Liver (tissue), 9 donors: ENCODE results near the gene RTL1. TPM values are rescaled to one million over a fixed set of nuclear protein-coding genes. Genes with fewer than 3 reads are reported as not detected.

ENCODE experiments used
- DNase-seq: peaks from one replicate; pipeline ENCODE4 v3.0.0-alpha.2; 2017; ENCODE audit warnings: low spot score
- H3K27ac ChIP-seq, 2 donors: one replicate each; pipeline ENCODE4 v1.7.0; 2013; ENCODE audit warnings: inconsistent platforms in 2 of 2, low read length in 2 of 2, control low read depth in 1 of 2, low read depth in 1 of 2, mild to moderate bottlenecking in 1 of 2
- H3K27me3 ChIP-seq, 4 donors: one replicate each; pipeline versions ENCODE4 v1.6.1 to v1.7.0; 2013; ENCODE audit warnings: low read length in 3 of 4, inconsistent platforms in 1 of 4, mild to moderate bottlenecking in 1 of 4, moderate library complexity in 1 of 4; ENCODE audit not compliant: control insufficient read depth in 4 of 4, insufficient read depth in 4 of 4
- H3K36me3 ChIP-seq, 4 donors: one replicate each; pipeline versions ENCODE4 v1.6.1 to v1.7.0; 2013; ENCODE audit warnings: low read length in 3 of 4, mild to moderate bottlenecking in 3 of 4, low read depth in 1 of 4, moderate library complexity in 1 of 4; ENCODE audit not compliant: control insufficient read depth in 4 of 4, insufficient read depth in 3 of 4
- H3K4me1 ChIP-seq, 4 donors: one replicate each; pipeline versions ENCODE4 v1.6.1 to v1.7.0; 2013; ENCODE audit warnings: low read length in 3 of 4, mild to moderate bottlenecking in 3 of 4, moderate library complexity in 1 of 4; ENCODE audit not compliant: control insufficient read depth in 4 of 4, insufficient read depth in 4 of 4
- H3K4me3 ChIP-seq, 3 donors: one replicate each; pipeline versions ENCODE4 v1.6.1 to v1.7.0; 2013; ENCODE audit warnings: low read length in 3 of 3, control low read depth in 1 of 3, low read depth in 1 of 3, mild to moderate bottlenecking in 1 of 3
- H3K9ac ChIP-seq, 2 donors: one replicate each; pipeline ENCODE4 v1.7.0; 2013; ENCODE audit warnings: low read length in 2 of 2, mild to moderate bottlenecking in 2 of 2, moderate library complexity in 2 of 2, control low read depth in 1 of 2, low read depth in 1 of 2
- H3K9me3 ChIP-seq, 4 donors: one replicate each; pipeline versions ENCODE4 v1.6.1 to v1.7.0; 2013; ENCODE audit warnings: low read length in 3 of 4; ENCODE audit not compliant: control insufficient read depth in 4 of 4
- FOXA1 ChIP-seq: IDR thresholded peaks from 2 replicates; pipeline ENCODE4 v1.6.1; 2016; ENCODE audit warnings: antibody characterized with exemption
- GABPA ChIP-seq, 2 donors: IDR thresholded peaks in 1 of 2; conservative IDR thresholded peaks in 1 of 2; 2 replicates each; pipeline ENCODE4 v1.6.1; 2016; ENCODE audit warnings: antibody characterized with exemption in 2 of 2, mild to moderate bottlenecking in 1 of 2, moderate library complexity in 1 of 2
- HNF4A ChIP-seq, 2 donors: conservative IDR thresholded peaks; 2 replicates each; pipeline ENCODE4 v1.6.1; 2016; ENCODE audit warnings: antibody characterized with exemption in 2 of 2, mild to moderate bottlenecking in 2 of 2
- HNF4G ChIP-seq: IDR thresholded peaks from 2 replicates; pipeline ENCODE4 v1.6.1; 2016; ENCODE audit warnings: antibody characterized with exemption
- JUND ChIP-seq, 2 donors: IDR thresholded peaks; 2 replicates each; pipeline ENCODE4 v1.6.1; 2016; ENCODE audit warnings: antibody characterized with exemption in 2 of 2
- NR2F2 ChIP-seq: IDR thresholded peaks from 2 replicates; pipeline ENCODE4 v1.6.1; 2016; ENCODE audit warnings: antibody characterized with exemption
- RAD21 ChIP-seq, 2 donors: IDR thresholded peaks; 2 replicates each; pipeline ENCODE4 v1.6.1; 2016; ENCODE audit warnings: antibody characterized with exemption in 2 of 2, mild to moderate bottlenecking in 2 of 2
- RXRA ChIP-seq, 2 donors: IDR thresholded peaks; 2 replicates each; pipeline ENCODE4 v1.6.1; 2017 to 2018; ENCODE audit warnings: antibody characterized with exemption in 2 of 2, mild to moderate bottlenecking in 1 of 2
- SP1 ChIP-seq: IDR thresholded peaks from 2 replicates; pipeline ENCODE4 v1.6.1; 2018; ENCODE audit warnings: antibody characterized with exemption, mild to moderate bottlenecking
- TAF1 ChIP-seq: conservative IDR thresholded peaks from 2 replicates; pipeline ENCODE4 v1.6.1; 2016; ENCODE audit warnings: antibody characterized with exemption, mild to moderate bottlenecking
- WGBS: extraction: QIAGEN DNeasy Blood & Tissue Kit; methylation state at CpG from one replicate; pipeline ENCODE4 v1.1.7; 2013; 5-methylcytosine and 5-hydroxymethylcytosine counted together
- polyA plus RNA-seq, 2 donors: library from polyadenylated mRNA; stranded (reverse) in 1 of 2; unstranded in 1 of 2; fragments of 200-250 nt in 1 of 2; fragments of >200 nt in 1 of 2; fragmentation: Nextera tagmentation in 1 of 2; extraction: Ambion mirVana in 1 of 2; gene quantifications; one replicate each; pipeline versions ENCODE4 v1.2.1 to v1.2.3, GENCODE V29; 2013 to 2015
- total RNA-seq, 2 donors: library from RNA; depleted of rRNA; stranded (reverse); fragments of >200 nt; gene quantifications; one replicate each; pipeline ENCODE4 v1.2.3, GENCODE V29; 2014
- TF ChIP-seq, protein P1 (sequence below): IDR thresholded peaks from 2 replicates; pipeline ENCODE4 v1.6.1; 2016; ENCODE audit warnings: antibody characterized with exemption
- TF ChIP-seq, protein P2 (sequence below): fragments of 150-350 bp; IDR thresholded peaks from 2 replicates; pipeline ENCODE4 v1.5.1; 2017; ENCODE audit warnings: improper control_type of control experiment, low read depth, low read length; ENCODE audit not compliant: missing input control
- TF ChIP-seq, protein P3 (sequence below): IDR thresholded peaks from 2 replicates; pipeline ENCODE4 v1.6.1; 2016; ENCODE audit warnings: antibody characterized with exemption, mild to moderate bottlenecking
- TF ChIP-seq, protein P4 (sequence below): IDR thresholded peaks from 2 replicates; pipeline ENCODE4 v1.6.1; 2016; ENCODE audit warnings: antibody characterized with exemption
- donor health status: healthy.
- donor health status: healthy.
- donor health status: healthy.
- donor health status: healthy.
- donor health status: healthy.

Gene RTL1
- total and polyA plus RNA-seq, 4 donors: 0.04 to 0.05 TPM; not detected in 2

DNA sequence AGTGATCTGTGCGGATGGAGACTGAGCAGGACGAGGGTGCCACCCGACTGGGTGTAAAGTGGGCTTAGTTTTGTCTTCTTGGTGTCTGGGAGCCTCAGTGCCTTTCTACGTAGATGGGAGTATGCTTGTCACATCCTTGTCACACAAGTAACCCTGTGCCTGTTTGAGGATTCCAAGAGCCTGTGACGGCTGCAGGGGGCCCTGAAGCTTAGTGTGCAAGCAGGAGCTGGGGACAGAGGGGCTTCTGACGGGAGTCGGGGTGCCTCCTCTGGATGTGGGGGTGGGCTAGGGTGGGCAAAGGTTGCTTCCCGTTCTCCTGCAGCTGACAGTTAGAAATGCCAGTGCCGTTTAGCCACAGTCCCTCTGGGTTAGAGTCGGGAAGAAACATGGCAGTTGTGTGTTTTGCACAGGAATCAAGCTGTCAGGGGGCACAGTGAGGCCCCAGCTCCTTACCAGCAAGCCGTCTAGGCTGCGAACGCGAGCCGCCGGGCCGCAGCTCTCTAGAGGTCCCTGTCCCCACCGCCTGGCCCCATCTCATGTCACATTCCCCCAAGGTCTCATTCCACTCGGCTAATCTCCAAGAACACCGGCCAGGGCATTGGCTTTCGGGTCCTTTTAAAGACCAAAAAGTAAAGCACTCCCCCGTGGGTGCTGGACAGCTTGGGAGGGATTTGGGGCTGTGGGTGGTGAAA lies 7.0 kb downstream of the RTL1 start (continued):
- TF ChIP-seq, protein P1, sequence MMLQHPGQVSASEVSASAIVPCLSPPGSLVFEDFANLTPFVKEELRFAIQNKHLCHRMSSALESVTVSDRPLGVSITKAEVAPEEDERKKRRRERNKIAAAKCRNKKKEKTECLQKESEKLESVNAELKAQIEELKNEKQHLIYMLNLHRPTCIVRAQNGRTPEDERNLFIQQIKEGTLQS: no peak
- TF ChIP-seq NR2F2 (no peak), HNF4A (conservative IDR thresholded peaks at IDR 0.05) (no peak)
- TF ChIP-seq, protein P2, sequence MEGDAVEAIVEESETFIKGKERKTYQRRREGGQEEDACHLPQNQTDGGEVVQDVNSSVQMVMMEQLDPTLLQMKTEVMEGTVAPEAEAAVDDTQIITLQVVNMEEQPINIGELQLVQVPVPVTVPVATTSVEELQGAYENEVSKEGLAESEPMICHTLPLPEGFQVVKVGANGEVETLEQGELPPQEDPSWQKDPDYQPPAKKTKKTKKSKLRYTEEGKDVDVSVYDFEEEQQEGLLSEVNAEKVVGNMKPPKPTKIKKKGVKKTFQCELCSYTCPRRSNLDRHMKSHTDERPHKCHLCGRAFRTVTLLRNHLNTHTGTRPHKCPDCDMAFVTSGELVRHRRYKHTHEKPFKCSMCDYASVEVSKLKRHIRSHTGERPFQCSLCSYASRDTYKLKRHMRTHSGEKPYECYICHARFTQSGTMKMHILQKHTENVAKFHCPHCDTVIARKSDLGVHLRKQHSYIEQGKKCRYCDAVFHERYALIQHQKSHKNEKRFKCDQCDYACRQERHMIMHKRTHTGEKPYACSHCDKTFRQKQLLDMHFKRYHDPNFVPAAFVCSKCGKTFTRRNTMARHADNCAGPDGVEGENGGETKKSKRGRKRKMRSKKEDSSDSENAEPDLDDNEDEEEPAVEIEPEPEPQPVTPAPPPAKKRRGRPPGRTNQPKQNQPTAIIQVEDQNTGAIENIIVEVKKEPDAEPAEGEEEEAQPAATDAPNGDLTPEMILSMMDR: no peak

DNA sequence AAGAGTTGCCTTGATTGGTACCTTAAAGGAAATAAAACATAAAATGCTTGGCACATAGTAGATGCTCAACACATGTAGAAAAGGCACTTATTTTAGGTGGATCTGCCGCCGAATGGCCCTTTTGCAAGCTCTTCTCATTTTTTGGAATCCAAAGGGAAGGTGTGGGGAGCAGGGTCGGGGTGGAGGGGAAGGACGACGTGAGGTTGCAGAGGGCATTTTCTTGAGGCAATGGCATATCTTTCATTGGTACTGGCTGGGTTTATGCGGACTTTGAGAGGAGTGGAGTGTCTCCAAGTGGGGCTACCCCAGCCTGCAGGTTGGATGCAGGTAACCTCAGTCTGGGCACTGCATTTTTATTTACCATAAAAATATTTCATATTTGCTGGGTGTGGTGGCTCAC lies 8.1 kb downstream of the RTL1 start:
- Histone ChIP-seq H3K9me3 (no peaks in the 10 kb centered on the region), H3K27ac (no peak overlapping the region), H3K4me1 (peaks cover 0 to 3% (median 2%) of the 10 kb centered on the region in 4 donors), H3K9ac (no peak overlapping the region), H3K27me3 (peaks cover 0 to 4% (median under 1%) of the 10 kb centered on the region in 4 donors), H3K4me3 (no peak overlapping the region), H3K36me3 (no peaks in the 10 kb centered on the region)
- TF ChIP-seq HNF4G (no peak), NR2F2 (no peak), FOXA1 (no peak), SP1 (no peak), TAF1 (no peak), JUND (IDR thresholded peaks at IDR 0.05) (no peak)
- TF ChIP-seq, protein P3, sequence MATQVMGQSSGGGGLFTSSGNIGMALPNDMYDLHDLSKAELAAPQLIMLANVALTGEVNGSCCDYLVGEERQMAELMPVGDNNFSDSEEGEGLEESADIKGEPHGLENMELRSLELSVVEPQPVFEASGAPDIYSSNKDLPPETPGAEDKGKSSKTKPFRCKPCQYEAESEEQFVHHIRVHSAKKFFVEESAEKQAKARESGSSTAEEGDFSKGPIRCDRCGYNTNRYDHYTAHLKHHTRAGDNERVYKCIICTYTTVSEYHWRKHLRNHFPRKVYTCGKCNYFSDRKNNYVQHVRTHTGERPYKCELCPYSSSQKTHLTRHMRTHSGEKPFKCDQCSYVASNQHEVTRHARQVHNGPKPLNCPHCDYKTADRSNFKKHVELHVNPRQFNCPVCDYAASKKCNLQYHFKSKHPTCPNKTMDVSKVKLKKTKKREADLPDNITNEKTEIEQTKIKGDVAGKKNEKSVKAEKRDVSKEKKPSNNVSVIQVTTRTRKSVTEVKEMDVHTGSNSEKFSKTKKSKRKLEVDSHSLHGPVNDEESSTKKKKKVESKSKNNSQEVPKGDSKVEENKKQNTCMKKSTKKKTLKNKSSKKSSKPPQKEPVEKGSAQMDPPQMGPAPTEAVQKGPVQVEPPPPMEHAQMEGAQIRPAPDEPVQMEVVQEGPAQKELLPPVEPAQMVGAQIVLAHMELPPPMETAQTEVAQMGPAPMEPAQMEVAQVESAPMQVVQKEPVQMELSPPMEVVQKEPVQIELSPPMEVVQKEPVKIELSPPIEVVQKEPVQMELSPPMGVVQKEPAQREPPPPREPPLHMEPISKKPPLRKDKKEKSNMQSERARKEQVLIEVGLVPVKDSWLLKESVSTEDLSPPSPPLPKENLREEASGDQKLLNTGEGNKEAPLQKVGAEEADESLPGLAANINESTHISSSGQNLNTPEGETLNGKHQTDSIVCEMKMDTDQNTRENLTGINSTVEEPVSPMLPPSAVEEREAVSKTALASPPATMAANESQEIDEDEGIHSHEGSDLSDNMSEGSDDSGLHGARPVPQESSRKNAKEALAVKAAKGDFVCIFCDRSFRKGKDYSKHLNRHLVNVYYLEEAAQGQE: no peak
- TF ChIP-seq, protein P4, sequence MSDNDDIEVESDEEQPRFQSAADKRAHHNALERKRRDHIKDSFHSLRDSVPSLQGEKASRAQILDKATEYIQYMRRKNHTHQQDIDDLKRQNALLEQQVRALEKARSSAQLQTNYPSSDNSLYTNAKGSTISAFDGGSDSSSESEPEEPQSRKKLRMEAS: no peak
- DNase-seq: peak; percentile 28
- 85% methylated on average over 6 of the region's 6 CpGs for WGBS

DNA sequence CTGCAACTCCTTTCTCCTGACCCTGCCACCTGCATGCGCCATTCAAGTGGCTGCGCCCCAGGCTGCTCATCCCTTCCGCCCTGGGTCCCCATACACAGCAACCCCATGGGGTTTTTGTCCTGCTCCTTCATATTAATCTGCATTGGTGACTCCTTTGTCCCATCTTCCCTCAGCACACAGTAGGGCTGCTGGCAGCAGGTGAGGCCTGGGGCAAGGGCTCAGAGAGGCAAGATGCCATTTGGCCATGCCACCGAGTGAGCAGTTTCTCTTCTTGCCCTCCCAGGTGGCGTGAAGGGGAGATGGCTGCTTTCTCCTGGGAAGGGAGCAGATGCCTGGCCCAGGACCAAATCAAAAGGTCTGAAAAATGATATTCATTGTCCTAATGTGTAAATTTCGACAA lies 9.1 kb downstream of the RTL1 start:
- 91% methylated on average over 6 of the region's 6 CpGs for WGBS
- TF ChIP-seq, protein P4: no peak
- TF ChIP-seq SP1: no peak
- no peak for TF ChIP-seq RAD21 (IDR thresholded peaks at IDR 0.05)
- TF ChIP-seq, protein P3: no peak
- TF ChIP-seq GABPA (IDR thresholded peaks at IDR 0.05 in 1 of 2, conservative IDR thresholded peaks at IDR 0.05 in 1 of 2): no peak
- no peak for TF ChIP-seq JUND (IDR thresholded peaks at IDR 0.05)
- TF ChIP-seq RXRA (IDR thresholded peaks at IDR 0.05): no peak
- DNase-seq: peak; percentile 30

More for the DNA sequence above, 9.1 kb downstream of the RTL1 start:
- H3K4me3 ChIP-seq: no peak overlapping the region
- no peak overlapping the region for H3K9ac ChIP-seq
- no peaks in the 10 kb centered on the region for H3K36me3 ChIP-seq
- H3K27me3 ChIP-seq: peaks cover 0 to 4% (median under 1%) of the 10 kb centered on the region in 4 donors
- no peaks in the 10 kb centered on the region for H3K9me3 ChIP-seq
- H3K27ac ChIP-seq: no peak overlapping the region
- no peaks in the 10 kb centered on the region for H3K4me1 ChIP-seq
